Ureter (tissue), 1 donor: ENCODE results near the gene THUMPD2. TPM values are rescaled to one million over a fixed set of nuclear protein-coding genes. Genes with fewer than 3 reads are reported as not detected.
"Not testable (repeated sequence)": the region's sequence is repeated elsewhere in the genome, so short reads cannot be mapped to it uniquely, and the experiment has no call there.

Experiments used
- DNase-seq: peaks from one replicate; pipeline ENCODE4 v3.0.0-alpha.2; 2020; ENCODE audit warnings: low spot score
- total RNA-seq: library from RNA; stranded (reverse); gene quantifications from one replicate; pipeline ENCODE4 v1.2.4, GENCODE V29; 2023
- donor health status: DM: yes; HTN: yes; CAD: no.

Gene THUMPD2
- total RNA-seq, 1 donor from 2014 or later, result 24.6 TPM

- DNase-seq, result no peak
These were observed 23.6 kb downstream of the THUMPD2 start for GRCh38 chr2:39755466-39755865.

- no peak for DNase-seq
These were observed 35.7 kb downstream of the THUMPD2 start for GRCh38 chr2:39743269-39743776.

- no peak for DNase-seq
These were observed 37.2 kb downstream of the THUMPD2 start for GRCh38 chr2:39741871-39742270.

- no peak for DNase-seq
These were observed 39.7 kb downstream of the THUMPD2 start for GRCh38 chr2:39739386-39739785.

- DNase-seq, result no peak
These were observed 40.1 kb downstream of the THUMPD2 start for GRCh38 chr2:39738936-39739335.

- DNase-seq, result no peak
These were observed 41.4 kb downstream of the THUMPD2 start for GRCh38 chr2:39737661-39738060.

- no peak for DNase-seq
These were observed 42.4 kb downstream of the THUMPD2 start for GRCh38 chr2:39736640-39737039.

GRCh38 chr2:39735648-39736047 lies 43.4 kb downstream of the THUMPD2 start:
- no peak for DNase-seq

- no peak for DNase-seq
These were observed 44.6 kb downstream of the THUMPD2 start for GRCh38 chr2:39734445-39734844.

GRCh38 chr2:39733070-39733674 lies 45.9 kb downstream of the THUMPD2 start:
- no peak for DNase-seq

GRCh38 chr2:39732482-39732881 lies 46.6 kb downstream of the THUMPD2 start:
- no peak for DNase-seq

GRCh38 chr2:39731546-39731945 lies 47.5 kb downstream of the THUMPD2 start:
- DNase-seq, result no peak

- DNase-seq, result no peak
These were observed 48.3 kb downstream of the THUMPD2 start for GRCh38 chr2:39730685-39731302.

- no peak for DNase-seq
These were observed 48.8 kb downstream of the THUMPD2 start for GRCh38 chr2:39730276-39730675.

- DNase-seq, result no peak
These were observed 50.1 kb downstream of the THUMPD2 start for GRCh38 chr2:39728941-39729351.

- DNase-seq, result not testable (repeated sequence)
These were observed 51.0 kb downstream of the THUMPD2 start for GRCh38 chr2:39728085-39728484.

GRCh38 chr2:39725401-39725800 lies 53.7 kb downstream of the THUMPD2 start:
- DNase-seq, result no peak

- DNase-seq, result no peak
These were observed 54.3 kb downstream of the THUMPD2 start for GRCh38 chr2:39724828-39725144.

GRCh38 chr2:39723946-39724827 lies 54.9 kb downstream of the THUMPD2 start:
- DNase-seq, result no peak

- no peak for DNase-seq
These were observed 55.6 kb downstream of the THUMPD2 start for GRCh38 chr2:39723497-39723896.

GRCh38 chr2:39720970-39721369 lies 58.1 kb downstream of the THUMPD2 start:
- DNase-seq, result no peak

- DNase-seq, result no peak
These were observed 59.7 kb downstream of the THUMPD2 start for GRCh38 chr2:39719317-39719716.

- no peak for DNase-seq
These were observed 60.6 kb downstream of the THUMPD2 start for GRCh38 chr2:39718483-39718882.
